Lower lobe of right lung (tissue), 2 donors: ENCODE measurements around the gene SLC9A1. TPM values are rescaled to one million over a fixed set of nuclear protein-coding genes. Genes with fewer than 3 reads are reported as not detected.

ENCODE experiments used
- ATAC-seq, 2 donors: fragments of 200-7000 bp; cut with Tn5 transposase; one replicate each; pipeline ENCODE4 v1.9.1; 2020 to 2022; ENCODE audit warnings: mild to moderate bottlenecking in 2 of 2, moderate library complexity in 2 of 2
- DNase-seq: peaks from one replicate; pipeline ENCODE4 v3.0.0-alpha.2; 2020
- H3K27ac ChIP-seq: fragments of 200-600 bp; one replicate; pipeline ENCODE4 v1.8.0; 2022
- H3K27me3 ChIP-seq: fragments of 200-600 bp; one replicate; pipeline ENCODE4 v1.8.0; 2022; ENCODE audit warnings: low read depth
- H3K36me3 ChIP-seq: fragments of 200-600 bp; one replicate; pipeline ENCODE4 v1.8.0; 2022; ENCODE audit warnings: mild to moderate bottlenecking
- H3K4me1 ChIP-seq: fragments of 200-600 bp; one replicate; pipeline ENCODE4 v1.8.0; 2022
- H3K4me3 ChIP-seq: fragments of 200-600 bp; one replicate; pipeline ENCODE4 v1.8.0; 2022; ENCODE audit warnings: mild to moderate bottlenecking
- H3K9me3 ChIP-seq: fragments of 200-600 bp; one replicate; pipeline ENCODE4 v1.8.0; 2022
- intact Hi-C: fragments of 100-400 bp; cut with DNase I; formaldehyde crosslinking; loops from one replicate; pipeline ENCODE4 v1.11.0; 2022
- total RNA-seq: library from RNA; stranded (reverse); fragmentation: NEBNext Ultra II Directional; extraction: Animal tissue kit (Norgen Biotek cat#: 25700); gene quantifications from one replicate; pipeline ENCODE4 v1.2.1, GENCODE V29; 2021
- TF ChIP-seq, protein P1 (sequence below): fragments of 200-600 bp; IDR thresholded peaks from one replicate; pipeline ENCODE4 v1.8.0; 2022; ENCODE audit warnings: antibody characterized with exemption, mild to moderate bottlenecking
- donor health status: DM: no; HTN: yes; CAD: no; lungs with severe emphysema.

Gene SLC9A1
- total RNA-seq, 1 donor from 2014 or later = 57.7 TPM

DNA sequence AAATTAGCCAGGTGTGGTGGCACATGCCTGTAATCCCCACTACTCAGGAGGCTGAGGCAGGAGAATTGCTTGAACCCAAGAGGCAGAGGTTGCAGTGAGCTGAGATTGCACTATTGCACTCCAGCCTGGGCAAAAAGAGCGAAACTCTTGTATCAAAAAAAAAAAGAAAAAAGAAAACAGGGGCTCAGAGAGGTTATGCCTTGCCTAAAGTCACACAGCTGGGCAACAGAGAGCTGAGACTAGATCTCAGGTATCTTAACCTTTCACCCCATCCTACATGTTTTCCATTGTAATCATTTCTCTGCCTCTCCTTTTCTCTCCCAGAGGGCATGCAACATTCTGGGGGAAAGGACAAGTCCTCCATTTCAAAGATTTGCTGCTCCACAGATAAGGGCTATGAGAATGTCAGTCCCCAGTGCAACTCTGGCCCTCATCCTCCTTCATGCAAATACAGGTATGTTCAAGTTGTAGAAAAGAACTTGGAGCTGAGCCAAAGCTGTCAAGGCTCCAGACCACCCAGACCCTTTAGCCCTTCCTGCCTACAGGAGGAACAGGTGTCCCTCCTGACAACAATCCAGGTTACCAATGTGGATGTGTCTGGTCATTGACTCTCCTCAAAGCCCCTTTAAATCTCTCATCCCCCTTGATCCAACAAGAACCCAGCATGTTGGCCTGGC is 6.9 kb downstream of the SLC9A1 start:
- ATAC-seq (no peak), DNase-seq (no peak)
- intact Hi-C loops = no loop called here
- Histone ChIP-seq H3K27ac (no peak overlapping the region), H3K4me1 (peaks cover 82% of the 10 kb centered on the region), H3K4me3 (no peak overlapping the region), H3K27me3 (no peaks in the 10 kb centered on the region), H3K9me3 (no peaks in the 10 kb centered on the region), H3K36me3 (peaks cover 6% of the 10 kb centered on the region)
- TF ChIP-seq, protein P1, sequence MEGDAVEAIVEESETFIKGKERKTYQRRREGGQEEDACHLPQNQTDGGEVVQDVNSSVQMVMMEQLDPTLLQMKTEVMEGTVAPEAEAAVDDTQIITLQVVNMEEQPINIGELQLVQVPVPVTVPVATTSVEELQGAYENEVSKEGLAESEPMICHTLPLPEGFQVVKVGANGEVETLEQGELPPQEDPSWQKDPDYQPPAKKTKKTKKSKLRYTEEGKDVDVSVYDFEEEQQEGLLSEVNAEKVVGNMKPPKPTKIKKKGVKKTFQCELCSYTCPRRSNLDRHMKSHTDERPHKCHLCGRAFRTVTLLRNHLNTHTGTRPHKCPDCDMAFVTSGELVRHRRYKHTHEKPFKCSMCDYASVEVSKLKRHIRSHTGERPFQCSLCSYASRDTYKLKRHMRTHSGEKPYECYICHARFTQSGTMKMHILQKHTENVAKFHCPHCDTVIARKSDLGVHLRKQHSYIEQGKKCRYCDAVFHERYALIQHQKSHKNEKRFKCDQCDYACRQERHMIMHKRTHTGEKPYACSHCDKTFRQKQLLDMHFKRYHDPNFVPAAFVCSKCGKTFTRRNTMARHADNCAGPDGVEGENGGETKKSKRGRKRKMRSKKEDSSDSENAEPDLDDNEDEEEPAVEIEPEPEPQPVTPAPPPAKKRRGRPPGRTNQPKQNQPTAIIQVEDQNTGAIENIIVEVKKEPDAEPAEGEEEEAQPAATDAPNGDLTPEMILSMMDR = no peak

DNA sequence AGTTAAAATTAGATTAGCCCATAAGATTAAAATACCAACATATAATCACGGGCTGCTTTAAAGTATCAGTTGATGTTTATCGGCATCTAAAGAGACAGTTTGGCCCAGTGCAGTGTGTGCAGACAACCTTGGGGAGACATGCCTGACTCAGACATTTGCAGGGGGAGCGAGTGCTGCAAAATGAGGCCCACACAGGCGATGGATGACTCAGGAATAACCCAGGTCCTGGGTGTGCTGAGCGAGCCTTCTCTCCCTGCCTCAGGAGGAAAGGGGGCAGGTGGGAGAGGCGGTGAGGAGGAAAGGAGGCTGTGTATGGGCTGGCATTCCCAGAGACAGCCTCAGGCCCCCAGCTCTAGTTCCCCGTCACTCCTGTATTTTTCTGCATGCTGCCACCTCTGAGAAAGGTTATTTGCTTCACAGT is 9.0 kb downstream of the SLC9A1 start:
- DNase-seq (no peak), ATAC-seq (no peak)
- Histone ChIP-seq H3K9me3 (no peaks in the 10 kb centered on the region), H3K36me3 (peaks cover 6% of the 10 kb centered on the region), H3K27me3 (no peaks in the 10 kb centered on the region), H3K4me3 (no peak overlapping the region), H3K27ac (peak overlapping the region; percentile 56), H3K4me1 (peaks cover 80% of the 10 kb centered on the region)
- TF ChIP-seq, protein P1 = no peak
- intact Hi-C loops = no loop called here

DNA sequence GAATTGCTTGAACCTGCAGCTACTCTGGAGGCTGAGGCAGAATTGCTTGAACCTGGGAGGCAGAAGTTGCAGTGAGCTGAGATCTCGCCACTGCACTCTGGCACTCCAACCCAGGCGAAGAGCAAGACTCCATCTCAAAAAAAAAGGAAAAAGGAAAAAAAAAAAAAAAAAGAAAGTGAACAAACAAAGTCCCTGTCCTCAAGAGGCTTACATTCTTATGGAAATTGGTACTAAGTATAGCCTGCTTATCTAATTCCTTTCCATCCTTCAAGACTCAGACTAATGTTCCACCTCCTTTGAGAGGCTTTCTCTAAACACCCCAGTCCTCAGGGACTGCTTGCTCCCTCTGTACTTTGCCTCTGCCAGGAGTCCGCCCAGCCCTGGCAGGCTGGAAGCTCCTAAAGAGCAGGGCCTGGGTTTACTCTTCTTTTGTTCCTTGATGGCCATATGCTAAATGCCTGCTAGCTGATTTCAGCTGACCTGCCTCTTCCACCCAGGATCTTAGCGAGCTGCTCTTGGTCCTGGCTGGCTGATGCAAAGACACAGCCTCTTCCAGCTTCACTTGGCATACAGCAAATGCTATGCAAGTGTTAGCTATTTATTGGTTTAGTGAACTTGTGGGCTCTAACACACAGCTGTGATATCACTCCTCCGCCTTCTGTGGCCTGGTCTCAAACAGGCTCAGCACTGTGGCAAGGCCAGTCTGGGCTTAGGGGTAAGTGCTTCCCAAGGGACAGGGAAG is 9.8 kb downstream of the SLC9A1 start:
- ATAC-seq = peak; percentile 28 to 52
- Histone ChIP-seq H3K9me3 (no peaks in the 10 kb centered on the region), H3K27me3 (no peaks in the 10 kb centered on the region), H3K27ac (peak overlapping the region; percentile 56), H3K4me1 (peaks cover 80% of the 10 kb centered on the region), H3K4me3 (no peak overlapping the region), H3K36me3 (peaks cover 6% of the 10 kb centered on the region)
- TF ChIP-seq, protein P1 = no peak
- intact Hi-C loops = no loop called here
- DNase-seq = no peak

DNA sequence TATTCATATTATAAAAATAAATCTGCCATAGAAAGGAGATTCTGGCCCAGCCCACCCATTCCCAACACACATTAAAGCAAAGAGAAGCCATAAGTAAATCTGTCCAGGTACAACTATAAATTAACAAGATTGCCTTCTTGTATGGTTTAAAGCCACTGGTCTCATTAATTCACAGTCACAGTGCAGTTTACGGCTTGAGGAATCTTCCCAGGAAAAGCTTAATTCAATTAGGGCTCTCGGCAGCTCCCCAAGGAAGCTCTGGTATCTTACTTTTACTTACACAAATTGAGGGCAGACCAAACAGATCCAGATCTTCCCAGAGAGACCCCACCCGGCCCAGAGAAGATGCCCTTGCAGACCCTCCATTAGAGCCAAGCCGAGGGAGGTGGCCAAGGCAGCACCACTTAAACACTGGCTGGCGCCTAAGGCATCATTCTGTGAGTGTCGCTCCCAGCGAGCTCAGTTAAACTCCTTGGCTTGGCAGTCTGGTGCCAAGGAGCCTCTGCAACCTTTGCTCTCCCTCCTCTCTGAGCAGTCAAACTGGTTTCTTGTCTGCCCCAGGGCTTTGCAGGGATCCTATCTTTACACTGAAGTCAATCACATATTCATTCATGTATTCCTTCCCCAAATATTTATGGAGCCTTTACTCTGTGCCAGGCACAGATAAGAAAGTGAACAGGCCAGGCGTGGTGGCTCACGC is 10.7 kb downstream of the SLC9A1 start:
- TF ChIP-seq, protein P1 = no peak
- peaks cover 73% of the 10 kb centered on the region for H3K4me1 ChIP-seq

DNA sequence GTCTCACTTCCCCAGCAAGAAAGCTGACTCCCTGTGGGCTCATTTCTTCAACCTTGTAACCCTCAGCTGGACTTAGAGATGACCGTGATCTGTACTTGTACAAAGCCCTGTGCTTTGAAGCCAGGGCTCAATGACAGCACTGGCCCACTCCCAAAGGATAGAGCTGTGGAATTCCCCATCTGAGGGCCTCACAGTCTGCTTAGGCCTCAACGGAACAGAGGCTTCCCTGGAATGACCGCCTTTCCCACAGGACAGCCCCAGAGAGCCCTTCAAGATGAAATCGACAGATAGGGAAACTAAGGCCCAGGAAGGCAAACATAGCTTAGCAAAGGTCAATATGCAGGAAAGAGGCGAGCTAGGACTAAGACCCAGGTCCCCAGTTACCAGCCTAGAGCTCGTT is 11.5 kb downstream of the SLC9A1 start:
- intact Hi-C loops = no loop called here
- Histone ChIP-seq H3K4me1 (peaks cover 73% of the 10 kb centered on the region), H3K27me3 (no peaks in the 10 kb centered on the region), H3K9me3 (no peaks in the 10 kb centered on the region), H3K4me3 (no peak overlapping the region), H3K36me3 (peaks cover 6% of the 10 kb centered on the region), H3K27ac (peak overlapping the region; percentile 33)
- no peak for ATAC-seq
- TF ChIP-seq, protein P1 = no peak
- no peak for DNase-seq

More for the DNA sequence above, 10.7 kb downstream of the SLC9A1 start:
- Histone ChIP-seq H3K9me3 (no peaks in the 10 kb centered on the region), H3K27me3 (no peaks in the 10 kb centered on the region), H3K4me3 (no peak overlapping the region), H3K27ac (peak overlapping the region; percentile 33), H3K36me3 (peaks cover 6% of the 10 kb centered on the region)
- no peak for DNase-seq
- ATAC-seq = peak; percentile 14 to 56
- intact Hi-C loops = no loop called here
